Osteoblast (primary cell): ENCODE results near the gene RAB3A. TPM values are rescaled to one million over a fixed set of nuclear protein-coding genes. Genes with fewer than 3 reads are reported as not detected.
A peak's percentile ranks its signal among the peaks of the same experiment; 100 is the strongest.

Experiments
- DNase-seq: peaks from one replicate; pipeline ENCODE4 v3.0.0; 2011; ENCODE audit warnings: low spot score, mixed read lengths; ENCODE audit not compliant: insufficient read length; ENCODE audit errors: missing footprints
- H2AFZ ChIP-seq: 2 replicates; pipeline ENCODE4 v1.6.0; 2011; ENCODE audit warnings: mild to moderate bottlenecking, low read length
- H3K27ac ChIP-seq: 2 replicates; pipeline ENCODE4 v1.5.1; 2011; ENCODE audit warnings: mild to moderate bottlenecking, low read depth, low read length, moderate library complexity
- H3K27me3 ChIP-seq: 2 replicates; pipeline ENCODE4 v1.6.0; 2012; ENCODE audit warnings: mild to moderate bottlenecking, control low read depth, inconsistent platforms, low read length, moderate library complexity; ENCODE audit not compliant: insufficient read depth
- H3K36me3 ChIP-seq: 2 replicates; pipeline ENCODE4 v1.5.1; 2011; ENCODE audit warnings: mild to moderate bottlenecking, low read length, control low read depth, moderate library complexity; ENCODE audit not compliant: insufficient read depth
- H3K4me1 ChIP-seq: 2 replicates; pipeline ENCODE4 v1.5.1; 2011; ENCODE audit warnings: mild to moderate bottlenecking, low read length, control low read depth, moderate library complexity; ENCODE audit not compliant: insufficient read depth
- H3K4me2 ChIP-seq: 2 replicates; pipeline ENCODE4 v1.6.0; 2011; ENCODE audit warnings: mild to moderate bottlenecking, low read length; ENCODE audit not compliant: insufficient read depth
- H3K4me3 ChIP-seq: fragments of 200-600 bp; sonication (generic); 3 replicates; pipeline ENCODE4 v1.5.1; 2012; ENCODE audit warnings: mild to moderate bottlenecking, low read length, inconsistent platforms; ENCODE audit not compliant: insufficient read depth
- H3K79me2 ChIP-seq: 2 replicates; pipeline ENCODE4 v1.6.0; 2012; ENCODE audit warnings: mild to moderate bottlenecking, low read length, control low read depth, inconsistent platforms; ENCODE audit not compliant: insufficient read depth
- H3K9me3 ChIP-seq: 2 replicates; pipeline ENCODE4 v1.5.1; 2011; ENCODE audit warnings: low read depth, low read length, control low read depth
- H4K20me1 ChIP-seq: 2 replicates; pipeline ENCODE4 v1.6.0; 2012; ENCODE audit warnings: mild to moderate bottlenecking, low read length, control low read depth; ENCODE audit not compliant: insufficient read depth
- CTCF ChIP-seq: IDR thresholded peaks from 2 replicates; pipeline ENCODE4 v1.5.1; 2011; ENCODE audit warnings: mild to moderate bottlenecking, low read depth, low read length, moderate library complexity; ENCODE audit errors: extremely low read depth
- total RNA-seq: library from RNA; depleted of rRNA; stranded (reverse); fragments of >200 nt; gene quantifications from 2 replicates; pipeline ENCODE4 v1.2.3, GENCODE V29; 2012

The RAB3A gene
- total RNA-seq, 1 donor = 0.72 TPM

- Histone ChIP-seq H3K27me3 (no peaks in the 10 kb centered on the region), H3K4me1 (peaks cover 18% of the 10 kb centered on the region), H4K20me1 (no peaks in the 10 kb centered on the region), H3K27ac (no peak overlapping the region), H3K4me3 (no peak overlapping the region), H3K79me2 (no peaks in the 10 kb centered on the region), H3K4me2 (no peak overlapping the region), H2AFZ (no peak overlapping the region), H3K36me3 (peaks cover 42% of the 10 kb centered on the region), H3K9me3 (no peaks in the 10 kb centered on the region)
- DNase-seq = peak; percentile 71
- TF ChIP-seq CTCF = no peak
Observed at GRCh38 chr19:18168673-18169381, 35.0 kb downstream of the RAB3A start.

- peaks cover 13% of the 10 kb centered on the region for H3K4me1 ChIP-seq
- H3K79me2 ChIP-seq = no peaks in the 10 kb centered on the region
- DNase-seq = peak; percentile 99
- H3K27me3 ChIP-seq = no peaks in the 10 kb centered on the region
- H3K9me3 ChIP-seq = no peaks in the 10 kb centered on the region
- no peak overlapping the region for H3K4me2 ChIP-seq
- no peaks in the 10 kb centered on the region for H4K20me1 ChIP-seq
- no peak overlapping the region for H3K27ac ChIP-seq
- H2AFZ ChIP-seq = no peak overlapping the region
- H3K4me3 ChIP-seq = no peak overlapping the region
- H3K36me3 ChIP-seq = peaks cover 47% of the 10 kb centered on the region
- peak; percentile 71 for TF ChIP-seq CTCF
Observed at GRCh38 chr19:18167975-18168645, 35.7 kb downstream of the RAB3A start.

GRCh38 chr19:18167011-18167410 is 36.8 kb downstream of the RAB3A start:
- Histone ChIP-seq H3K9me3 (no peaks in the 10 kb centered on the region), H2AFZ (no peak overlapping the region), H3K4me3 (no peak overlapping the region), H3K79me2 (no peaks in the 10 kb centered on the region), H3K4me2 (no peak overlapping the region), H3K4me1 (peaks cover 7% of the 10 kb centered on the region), H3K27me3 (no peaks in the 10 kb centered on the region), H3K27ac (no peak overlapping the region), H4K20me1 (no peaks in the 10 kb centered on the region), H3K36me3 (peaks cover 56% of the 10 kb centered on the region)
- no peak for TF ChIP-seq CTCF
- no peak for DNase-seq

GRCh38 chr19:18165794-18166544 is 37.9 kb downstream of the RAB3A start:
- TF ChIP-seq CTCF = no peak
- Histone ChIP-seq H4K20me1 (peaks cover 4% of the 10 kb centered on the region), H3K9me3 (no peaks in the 10 kb centered on the region), H3K4me3 (no peak overlapping the region), H3K4me2 (no peak overlapping the region), H3K79me2 (no peaks in the 10 kb centered on the region), H2AFZ (no peak overlapping the region), H3K27me3 (no peaks in the 10 kb centered on the region), H3K4me1 (peaks cover 12% of the 10 kb centered on the region), H3K36me3 (peaks cover 57% of the 10 kb centered on the region), H3K27ac (no peak overlapping the region)
- peak; percentile 77 for DNase-seq
